Mesodermal cell (in vitro differentiated cells): ENCODE data around the gene HOXC11.
A peak's percentile ranks its signal among the peaks of the same experiment; 100 is the strongest.

Source experiments
- H3K27ac ChIP-seq: 2 replicates; pipeline ENCODE4 v1.7.0; 2013; ENCODE audit warnings: mild to moderate bottlenecking, low read depth, low read length, moderate library complexity; ENCODE audit not compliant: severe bottlenecking
- H3K36me3 ChIP-seq: 2 replicates; pipeline ENCODE4 v1.7.1; 2013; ENCODE audit warnings: mild to moderate bottlenecking, low read length, moderate library complexity; ENCODE audit not compliant: control insufficient read depth, insufficient read depth
- H3K4me1 ChIP-seq: one replicate; pipeline ENCODE4 v1.7.1; 2013; ENCODE audit warnings: mild to moderate bottlenecking, low read length; ENCODE audit not compliant: insufficient read depth, control insufficient read depth, poor library complexity, severe bottlenecking
- H3K4me3 ChIP-seq: 2 replicates; pipeline ENCODE4 v1.7.0; 2013; ENCODE audit warnings: low read length, control low read depth, mild to moderate bottlenecking; ENCODE audit not compliant: insufficient read depth, poor library complexity, severe bottlenecking; ENCODE audit errors: extremely low read depth
- H3K9me3 ChIP-seq: 2 replicates; pipeline ENCODE4 v1.7.1; 2013; ENCODE audit warnings: mild to moderate bottlenecking, low read length, moderate library complexity; ENCODE audit not compliant: control insufficient read depth
- WGBS, 2 experiments: methylation state at CpG; one replicate each; pipeline ENCODE4 v1.1.5; 2013; ENCODE audit warnings: missing lambda C conversion rate in 2 of 2; ENCODE audit not compliant: insufficient coverage in 2 of 2; 5-methylcytosine and 5-hydroxymethylcytosine counted together

Gene HOXC11

GRCh38 chr12:54004063-54004840, 31.3 kb downstream of the HOXC11 start:
- no peaks in the 10 kb centered on the region for H3K4me1 ChIP-seq
- H3K9me3 ChIP-seq, result no peaks in the 10 kb centered on the region
- H3K36me3 ChIP-seq, result no peaks in the 10 kb centered on the region
- 41 to 44% methylated on average over 10 to 14 of the region's 20 CpGs for WGBS, 2 experiments
- H3K27ac ChIP-seq, result no peak overlapping the region
- no peak overlapping the region for H3K4me3 ChIP-seq

- Histone ChIP-seq H3K4me3 (no peak overlapping the region), H3K27ac (no peak overlapping the region), H3K36me3 (no peaks in the 10 kb centered on the region), H3K4me1 (no peaks in the 10 kb centered on the region), H3K9me3 (no peaks in the 10 kb centered on the region)
- WGBS, 2 experiments, result 14 to 30% methylated on average over 16 to 18 of the region's 31 CpGs
Observed at GRCh38 chr12:54004841-54005530, 32.1 kb downstream of the HOXC11 start.

GRCh38 chr12:54005531-54005852, 32.6 kb downstream of the HOXC11 start:
- H3K4me1 ChIP-seq, result no peaks in the 10 kb centered on the region
- WGBS, 2 experiments, result 3 to 9% methylated on average over 7 to 21 of the region's 26 CpGs
- no peaks in the 10 kb centered on the region for H3K36me3 ChIP-seq
- no peak overlapping the region for H3K27ac ChIP-seq
- H3K9me3 ChIP-seq, result no peaks in the 10 kb centered on the region
- H3K4me3 ChIP-seq, result no peak overlapping the region

- WGBS, 2 experiments, result 6 to 8% methylated on average over 39 of the region's 39 CpGs
- no peaks in the 10 kb centered on the region for H3K36me3 ChIP-seq
- H3K4me1 ChIP-seq, result no peaks in the 10 kb centered on the region
- peak overlapping the region; percentile 7 for H3K4me3 ChIP-seq
- no peaks in the 10 kb centered on the region for H3K9me3 ChIP-seq
- H3K27ac ChIP-seq, result peak overlapping the region; percentile 17
Observed at GRCh38 chr12:54005853-54006558, 33.1 kb downstream of the HOXC11 start.

GRCh38 chr12:54006559-54007220, 33.8 kb downstream of the HOXC11 start:
- Histone ChIP-seq H3K4me3 (peak overlapping the region; percentile 7), H3K9me3 (no peaks in the 10 kb centered on the region), H3K27ac (peak overlapping the region; percentile 17), H3K36me3 (no peaks in the 10 kb centered on the region), H3K4me1 (no peaks in the 10 kb centered on the region)
- WGBS, 2 experiments, result 30% methylated on average over 16 to 19 of the region's 22 CpGs

GRCh38 chr12:54007538-54008259, 34.8 kb downstream of the HOXC11 start:
- WGBS, 2 experiments, result 14 to 43% methylated on average over 1 of the region's 2 CpGs
- H3K27ac ChIP-seq, result no peak overlapping the region
- no peaks in the 10 kb centered on the region for H3K36me3 ChIP-seq
- no peak overlapping the region for H3K4me3 ChIP-seq
- H3K9me3 ChIP-seq, result no peaks in the 10 kb centered on the region
- H3K4me1 ChIP-seq, result peaks cover 2% of the 10 kb centered on the region

- no peaks in the 10 kb centered on the region for H3K9me3 ChIP-seq
- no peak overlapping the region for H3K27ac ChIP-seq
- H3K4me1 ChIP-seq, result peaks cover 7% of the 10 kb centered on the region
- H3K4me3 ChIP-seq, result no peak overlapping the region
- WGBS, 2 experiments, result 0% methylated on average over 1 of the region's 2 CpGs; no CpG with 5 or more reads in 1 of the 2 experiments
- no peaks in the 10 kb centered on the region for H3K36me3 ChIP-seq
Observed at GRCh38 chr12:54008260-54008552, 35.3 kb downstream of the HOXC11 start.

- Histone ChIP-seq H3K27ac (peak overlapping the region; percentile 49), H3K4me1 (peaks cover 9% of the 10 kb centered on the region), H3K9me3 (no peaks in the 10 kb centered on the region), H3K4me3 (peak overlapping the region; percentile 30), H3K36me3 (no peaks in the 10 kb centered on the region)
- WGBS, 2 experiments, result 2% methylated on average over 22 to 32 of the region's 51 CpGs
Observed at GRCh38 chr12:54009171-54010052, 36.5 kb downstream of the HOXC11 start.

GRCh38 chr12:54010053-54010971, 37.4 kb downstream of the HOXC11 start:
- Histone ChIP-seq H3K4me3 (peak overlapping the region; percentile 30), H3K9me3 (no peaks in the 10 kb centered on the region), H3K4me1 (peaks cover 9% of the 10 kb centered on the region), H3K36me3 (no peaks in the 10 kb centered on the region), H3K27ac (peak overlapping the region; percentile 23)
- 14 to 15% methylated on average over 6 to 7 of the region's 10 CpGs for WGBS, 2 experiments
